HG03571 (cell line): Measurements from ENCODE around the gene ASCL2.

Source experiments
- ATAC-seq: cut with Tn5 transposase; IDR thresholded peaks from one replicate; pipeline ENCODE4 v1.9.1; 2021; ENCODE audit not compliant: unreplicated experiment

The ASCL2 gene

DNA sequence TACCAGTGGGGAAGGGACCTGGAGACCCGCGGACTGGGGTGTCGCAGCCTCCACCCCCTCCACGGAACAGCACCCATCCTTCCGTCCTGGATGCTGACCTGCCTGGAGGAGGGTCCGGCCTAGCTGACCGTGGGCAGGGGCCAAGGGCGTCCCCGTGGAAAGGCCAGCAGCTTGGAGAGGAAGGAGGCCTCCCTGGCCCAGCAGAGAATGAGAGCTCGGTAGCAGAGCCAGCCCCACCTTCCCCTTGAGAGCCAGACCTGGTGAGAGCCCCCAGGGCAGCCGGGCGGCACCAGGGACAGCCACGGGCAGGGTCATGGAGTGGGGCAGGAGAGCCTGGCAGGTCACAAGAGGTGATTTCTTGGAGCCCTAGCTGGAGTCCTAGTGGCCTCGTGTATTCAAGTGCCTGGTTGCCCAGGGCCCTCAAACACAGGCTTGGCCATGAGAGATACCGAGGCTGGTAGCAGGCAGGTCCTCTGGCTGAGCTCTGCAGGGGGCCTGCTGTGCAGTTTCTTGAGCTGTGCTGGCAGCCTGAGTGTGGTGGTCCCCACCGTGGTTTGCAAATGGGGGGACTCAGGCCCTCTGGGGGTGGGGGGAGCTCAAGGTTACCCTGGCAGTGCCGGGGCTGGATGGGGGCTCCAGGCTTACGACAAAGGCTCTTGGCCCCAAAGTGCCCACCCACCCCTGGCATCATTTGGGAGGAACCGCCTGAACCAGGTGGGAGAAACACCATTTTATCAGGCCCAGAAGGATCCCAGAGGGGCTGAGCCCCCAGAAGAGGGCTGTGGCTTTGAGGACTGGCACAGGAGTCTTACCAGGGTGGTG, 39.1 kb upstream of the ASCL2 start:
- no peak for ATAC-seq

- ATAC-seq: no peak
Observed at GRCh38 chr11:2308713-2309112, 38.3 kb upstream of the ASCL2 start.

DNA sequence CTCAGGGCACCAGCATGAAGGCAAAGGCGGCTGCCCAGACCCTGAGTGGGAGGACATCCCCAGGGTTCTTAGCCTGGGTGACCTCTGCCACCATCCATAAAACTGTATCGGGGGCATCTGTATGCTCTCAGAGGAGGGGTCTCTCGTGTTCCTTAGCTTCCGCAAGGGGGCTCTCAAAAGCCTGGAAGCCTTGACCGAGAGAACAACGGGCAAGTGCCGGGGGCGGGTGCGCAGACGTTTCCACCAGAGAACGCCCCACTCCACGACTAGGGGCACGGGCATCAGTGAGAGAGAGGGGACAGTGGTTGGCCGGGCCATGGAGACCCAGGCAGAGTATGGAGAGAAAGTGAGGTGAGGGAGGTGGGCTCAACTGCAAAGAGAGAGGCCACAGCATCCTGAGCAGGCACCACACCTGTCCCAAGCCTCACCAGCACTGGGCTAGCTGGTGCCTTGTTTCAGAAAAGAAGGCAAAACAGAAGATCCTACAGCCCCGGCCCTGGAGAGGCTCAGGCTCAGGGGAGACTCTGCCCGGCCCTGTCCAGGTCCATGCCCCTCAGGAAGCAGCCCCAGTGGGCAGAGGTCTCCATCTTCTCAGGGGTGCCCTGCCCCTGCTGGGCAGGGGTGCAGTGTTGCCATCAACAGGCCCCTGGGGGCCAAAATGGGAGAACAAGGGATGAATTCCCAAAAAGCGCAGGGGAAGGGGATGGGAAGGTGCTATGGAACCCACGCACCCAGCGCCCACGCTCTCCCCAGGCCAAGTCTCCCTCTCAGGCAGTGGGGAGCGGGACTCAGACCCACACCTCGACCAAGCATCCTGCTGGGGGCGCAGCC, 37.3 kb upstream of the ASCL2 start:
- ATAC-seq: no peak

GRCh38 chr11:2306877-2307500, 36.6 kb upstream of the ASCL2 start:
- no peak for ATAC-seq

- ATAC-seq: no peak
Observed at GRCh38 chr11:2306452-2306823, 36.0 kb upstream of the ASCL2 start.

- ATAC-seq: no peak
Observed at GRCh38 chr11:2305788-2306451, 35.5 kb upstream of the ASCL2 start.

DNA sequence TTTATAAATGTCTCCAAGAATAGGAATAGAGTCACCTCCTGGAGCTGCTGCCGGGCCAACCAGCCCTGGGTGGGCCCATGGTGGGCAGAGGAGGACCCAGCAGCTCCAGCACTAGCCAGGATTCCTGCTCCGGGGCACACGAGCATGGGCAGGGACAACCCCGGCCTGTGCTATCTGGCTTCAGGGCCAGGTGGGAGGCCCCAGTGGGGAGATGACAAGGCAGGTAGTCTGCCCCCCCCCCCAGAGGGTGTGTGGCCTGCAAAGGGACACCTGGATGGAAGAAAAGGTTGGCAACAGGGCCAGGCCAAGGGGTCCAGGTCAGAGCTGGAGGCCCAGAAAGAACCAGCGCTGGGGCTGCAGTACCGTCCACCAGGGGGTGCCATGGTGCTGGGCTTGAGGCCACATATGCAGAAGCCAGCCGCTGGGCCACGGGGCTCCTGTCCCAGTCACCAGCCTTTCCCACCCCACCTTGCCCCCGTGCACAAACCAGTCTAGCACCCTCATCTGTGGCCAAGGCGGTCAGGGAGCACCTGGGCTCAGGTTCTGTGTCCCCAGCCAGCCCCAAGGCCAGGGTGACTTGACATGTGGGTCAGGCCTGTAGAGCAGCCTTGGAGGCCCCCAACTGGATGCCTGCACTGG, 34.9 kb upstream of the ASCL2 start:
- no peak for ATAC-seq

- ATAC-seq: no peak
Observed at GRCh38 chr11:2304506-2305139, 34.2 kb upstream of the ASCL2 start.

DNA sequence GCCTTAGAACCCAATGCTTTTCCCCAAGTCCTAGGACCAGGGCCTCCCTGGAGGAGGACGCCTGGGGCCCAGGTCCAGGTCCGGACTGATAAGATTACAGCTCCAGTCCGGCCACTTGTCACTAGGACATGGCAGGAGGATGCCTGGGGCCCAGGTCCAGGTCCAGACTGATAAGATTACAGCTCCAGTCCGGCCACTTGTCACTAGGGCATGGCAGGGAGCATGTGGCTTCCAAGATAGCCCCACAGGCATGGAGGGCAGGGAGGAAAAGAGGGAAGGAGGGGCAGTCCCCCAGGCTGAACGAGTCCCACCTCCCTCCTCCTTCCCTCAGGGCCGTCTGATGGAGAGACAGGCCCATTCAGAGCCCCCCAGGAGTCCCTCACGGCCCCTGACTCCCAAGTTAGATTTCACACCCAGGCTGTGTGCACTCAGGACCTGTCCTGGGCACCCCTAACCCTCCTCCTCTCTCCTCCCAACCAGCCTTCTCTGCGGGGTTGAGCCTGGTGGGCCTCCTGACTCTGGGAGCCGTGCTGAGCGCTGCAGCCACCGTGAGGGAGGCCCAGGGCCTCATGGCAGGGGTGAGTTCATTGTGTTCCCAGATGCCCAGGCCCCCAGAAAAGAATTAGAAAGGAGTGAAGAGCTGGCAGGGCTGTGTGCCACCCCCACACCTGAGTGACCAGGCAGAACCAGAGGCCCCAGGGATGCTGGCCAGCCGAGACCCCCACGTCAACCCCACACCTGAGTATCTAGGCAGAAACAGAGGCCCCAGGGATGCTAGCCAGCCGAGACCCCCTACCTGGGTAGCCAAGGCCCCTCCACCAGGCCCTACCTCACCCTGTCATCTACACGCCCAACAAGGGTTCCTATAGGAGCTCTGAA, 33.5 kb upstream of the ASCL2 start:
- no peak for ATAC-seq

GRCh38 chr11:2302896-2303626, 32.7 kb upstream of the ASCL2 start:
- ATAC-seq: no peak

DNA sequence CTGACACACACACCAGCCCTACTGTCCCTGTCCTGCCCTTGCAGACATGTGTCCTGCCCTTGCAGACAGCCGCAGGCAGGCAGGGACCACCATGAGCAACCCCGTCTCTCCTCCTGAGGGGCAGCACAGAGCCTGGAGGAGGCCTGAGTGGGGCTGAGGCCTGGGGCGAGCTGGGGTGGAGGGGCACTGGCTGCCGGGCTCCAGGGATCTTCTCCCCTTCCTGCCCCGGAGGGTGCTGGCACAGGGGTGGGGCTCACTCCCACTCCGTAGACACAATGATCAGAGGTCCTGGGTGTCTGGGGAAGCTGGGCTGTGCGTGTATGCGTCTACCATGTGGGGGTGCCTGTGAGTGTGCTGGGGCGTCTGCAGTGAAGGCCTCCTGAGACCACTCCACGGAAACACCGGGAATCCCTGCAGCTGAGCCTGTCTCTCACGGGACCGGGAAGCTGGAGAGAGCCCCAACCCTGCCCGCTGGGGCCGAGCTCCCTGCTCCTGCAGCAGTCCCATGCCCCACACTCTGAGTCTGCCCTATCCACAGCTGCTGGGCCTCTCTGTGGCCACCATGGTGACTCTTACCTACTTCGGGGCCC, 32.0 kb upstream of the ASCL2 start:
- no peak for ATAC-seq

DNA sequence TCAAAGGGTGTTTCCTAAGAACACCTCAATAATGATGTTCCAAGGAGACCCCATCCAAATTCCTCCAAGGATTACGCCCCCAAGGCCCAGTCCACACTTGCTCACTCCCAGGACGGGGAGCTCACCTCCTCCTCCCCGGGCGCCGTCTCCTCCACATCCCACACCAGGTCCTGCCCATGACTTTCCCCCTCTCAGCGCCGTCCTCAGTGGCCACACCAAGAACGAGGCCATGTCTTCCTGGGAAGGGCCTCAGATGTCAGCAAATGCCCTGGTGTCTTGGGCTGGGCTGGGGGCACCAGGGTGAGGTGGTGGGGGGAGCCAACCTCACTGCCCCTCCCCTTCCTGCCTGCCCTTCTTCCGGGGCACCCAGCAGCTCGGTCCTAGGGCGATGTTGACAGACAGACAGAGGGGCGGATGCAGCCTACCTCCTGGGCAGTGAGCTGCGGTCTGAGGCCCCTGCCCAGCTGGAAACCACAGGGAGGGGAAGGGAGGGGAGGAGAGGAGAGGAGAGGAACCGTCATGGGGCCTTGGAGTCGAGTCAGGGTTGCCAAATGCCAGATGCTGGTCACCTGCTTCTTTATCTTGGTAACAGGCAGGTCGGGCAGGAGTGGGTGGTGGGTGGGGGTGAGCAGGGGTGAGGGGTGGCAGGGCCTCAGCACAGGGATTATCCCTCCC, 31.4 kb upstream of the ASCL2 start, which contains the start of the genes C11orf21 and TSPAN32:
TSS of gene C11orf21 (minus strand) at position 288 of the 675 bp plus-strand sequence. CDS start at position 178, 110 bp downstream.
TSS of gene TSPAN32 (plus strand) at position 383 of the 675 bp plus-strand sequence. CDS start at position 520, 137 bp downstream.
- ATAC-seq: no peak

DNA sequence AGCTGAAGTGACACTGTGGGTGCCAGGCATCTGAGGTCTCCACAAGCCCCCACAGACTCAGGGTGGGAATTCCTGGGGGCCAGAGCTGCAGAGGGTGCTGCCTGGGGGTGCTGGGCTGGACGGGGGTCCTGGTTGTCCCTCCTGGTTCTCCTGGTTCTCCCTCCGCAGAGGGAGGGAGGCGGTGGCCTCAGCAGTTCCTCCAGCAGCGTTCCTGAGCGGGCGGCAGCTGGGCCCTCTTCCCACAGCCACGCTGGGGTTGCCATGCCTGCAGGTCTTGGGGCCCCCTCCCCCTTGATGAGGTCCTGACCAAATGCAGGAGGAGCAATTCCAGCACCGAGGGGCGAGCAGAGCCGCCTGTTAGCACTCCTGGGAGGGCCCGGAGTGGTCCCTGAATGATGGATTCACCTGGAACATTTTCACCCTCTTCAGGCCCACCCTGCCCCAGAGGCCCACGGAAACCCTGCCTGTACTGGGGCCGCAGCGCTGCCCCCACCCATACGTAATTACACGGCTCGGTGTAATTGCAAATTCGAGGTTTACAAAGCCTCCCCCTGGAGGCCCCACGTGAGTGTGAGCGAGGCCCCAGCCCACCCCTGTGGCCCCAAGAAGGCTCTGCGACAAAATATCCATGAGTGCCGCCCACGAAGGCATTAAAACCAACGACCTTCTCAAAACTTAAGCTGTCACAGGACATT, 30.7 kb upstream of the ASCL2 start:
- ATAC-seq: no peak

GRCh38 chr11:2300290-2300935, 30.0 kb upstream of the ASCL2 start:
- no peak for ATAC-seq

GRCh38 chr11:2299773-2300172, 29.4 kb upstream of the ASCL2 start:
- no peak for ATAC-seq
